H9 (cell line): ENCODE data around the gene PREB. TPM values are rescaled to one million over a fixed set of nuclear protein-coding genes. Genes with fewer than 3 reads are reported as not detected.
A peak's percentile ranks its signal among the peaks of the same experiment; 100 is the strongest.

Source experiments
- DNase-seq: peaks from one replicate; pipeline ENCODE4 v3.0.0-alpha.2; 2017
- H2AFZ ChIP-seq: one replicate; pipeline ENCODE4 v1.6.1; 2013; ENCODE audit warnings: mild to moderate bottlenecking, low read length, control low read depth, moderate library complexity
- H2AK5ac ChIP-seq: 2 replicates; pipeline ENCODE4 v1.6.1; 2013; ENCODE audit warnings: low read length, control low read depth, mixed read lengths; ENCODE audit not compliant: insufficient read length
- H2BK120ac ChIP-seq: one replicate; pipeline ENCODE4 v1.6.1; 2013; ENCODE audit warnings: low read depth, mild to moderate bottlenecking, low read length, control low read depth, inconsistent platforms; ENCODE audit not compliant: poor library complexity, severe bottlenecking
- H2BK12ac ChIP-seq: 2 replicates; pipeline ENCODE4 v1.6.1; 2013; ENCODE audit warnings: low read length, control low read depth, mixed read lengths, low read depth; ENCODE audit not compliant: insufficient read length
- H2BK15ac ChIP-seq: 2 replicates; pipeline ENCODE4 v1.6.1; 2013; ENCODE audit warnings: low read depth, low read length, control low read depth
- H2BK20ac ChIP-seq: one replicate; pipeline ENCODE4 v1.6.1; 2013; ENCODE audit warnings: low read depth, mild to moderate bottlenecking, low read length, control low read depth, inconsistent platforms; ENCODE audit not compliant: poor library complexity, severe bottlenecking
- H2BK5ac ChIP-seq: 2 replicates; pipeline ENCODE4 v1.6.1; 2013; ENCODE audit warnings: low read length, control low read depth, mixed read lengths; ENCODE audit not compliant: insufficient read length
- H3K14ac ChIP-seq: 2 replicates; pipeline ENCODE4 v1.6.1; 2013; ENCODE audit warnings: low read length, control low read depth; ENCODE audit not compliant: insufficient read depth
- H3K18ac ChIP-seq: 2 replicates; pipeline ENCODE4 v1.6.1; 2013; ENCODE audit warnings: low read depth, mild to moderate bottlenecking, mixed read lengths, low read length, control low read depth; ENCODE audit not compliant: insufficient read length
- H3K23ac ChIP-seq: 2 replicates; pipeline ENCODE4 v1.6.1; 2013; ENCODE audit warnings: low read length, control low read depth, mixed read lengths, low read depth; ENCODE audit not compliant: insufficient read length
- H3K23me2 ChIP-seq: 2 replicates; pipeline ENCODE4 v1.6.1; 2013; ENCODE audit warnings: low read depth, mild to moderate bottlenecking, mixed read lengths, low read length, control low read depth; ENCODE audit not compliant: insufficient read length, poor library complexity, severe bottlenecking
- H3K27ac ChIP-seq: 2 replicates; pipeline ENCODE4 v1.5.1; 2013; ENCODE audit warnings: low read length, control low read depth, mixed read lengths, low read depth; ENCODE audit not compliant: insufficient read length
- H3K27me3 ChIP-seq: 2 replicates; pipeline ENCODE4 v1.6.1; 2013; ENCODE audit warnings: low read length, control low read depth, inconsistent platforms; ENCODE audit not compliant: insufficient read depth
- H3K4ac ChIP-seq: 2 replicates; pipeline ENCODE4 v1.6.1; 2013; ENCODE audit warnings: low read depth, mild to moderate bottlenecking, control low read depth, inconsistent platforms, low read length, moderate library complexity
- H3K4me1 ChIP-seq: 2 replicates; pipeline ENCODE4 v1.6.1; 2013; ENCODE audit warnings: low read length, control low read depth, inconsistent platforms; ENCODE audit not compliant: insufficient read depth
- H3K4me2 ChIP-seq: 2 replicates; pipeline ENCODE4 v1.6.1; 2013; ENCODE audit warnings: low read length, control low read depth, mixed read lengths; ENCODE audit not compliant: insufficient read length, insufficient read depth
- H3K56ac ChIP-seq: 2 replicates; pipeline ENCODE4 v1.6.1; 2013; ENCODE audit warnings: low read depth, mild to moderate bottlenecking, mixed read lengths, low read length, control low read depth; ENCODE audit not compliant: insufficient read length
- H3K79me1 ChIP-seq: 2 replicates; pipeline ENCODE4 v1.6.1; 2013; ENCODE audit warnings: low read depth, mild to moderate bottlenecking, moderate library complexity, low read length, control low read depth, inconsistent platforms; ENCODE audit not compliant: insufficient read depth, poor library complexity, severe bottlenecking
- H3K79me2 ChIP-seq: 2 replicates; pipeline ENCODE4 v1.6.1; 2013; ENCODE audit warnings: low read length, control low read depth, inconsistent platforms; ENCODE audit not compliant: insufficient read depth
- H3K9ac ChIP-seq: 2 replicates; pipeline ENCODE4 v1.6.1; 2013; ENCODE audit warnings: low read length, control low read depth, mixed read lengths; ENCODE audit not compliant: insufficient read length; ENCODE audit errors: extremely low read depth
- H3K9me3 ChIP-seq: one replicate; pipeline ENCODE4 v1.6.1; 2013; ENCODE audit warnings: low read depth, low read length, inconsistent platforms; ENCODE audit not compliant: control insufficient read depth
- H3T11ph ChIP-seq: one replicate; pipeline ENCODE4 v1.6.1; 2013; ENCODE audit warnings: mild to moderate bottlenecking, low read length, control low read depth, inconsistent platforms
- H4K20me1 ChIP-seq: one replicate; pipeline ENCODE4 v1.6.1; 2013; ENCODE audit not compliant: control insufficient read depth, insufficient read length, insufficient read depth
- H4K5ac ChIP-seq: 2 replicates; pipeline ENCODE4 v1.6.1; 2013; ENCODE audit warnings: low read depth, mild to moderate bottlenecking, mixed read lengths, low read length, control low read depth; ENCODE audit not compliant: insufficient read length
- H4K8ac ChIP-seq: replicated peaks from 2 replicates; pipeline ENCODE4 v1.6.1; 2013; ENCODE audit warnings: low read length, control low read depth, mixed read lengths, low read depth; ENCODE audit not compliant: insufficient read length
- H4K91ac ChIP-seq: 2 replicates; pipeline ENCODE4 v1.6.1; 2013; ENCODE audit warnings: low read depth, mild to moderate bottlenecking, moderate library complexity, mixed read lengths, low read length, control low read depth; ENCODE audit not compliant: insufficient read length
- H3K27ac Mint-ChIP-seq, 3 experiments: 2 replicates in 2 of 3; 3 replicates in 1 of 3; pipeline ENCODE4 v1.8.0; 2020 to 2021; ENCODE audit warnings: mixed read lengths in 3 of 3, mild to moderate bottlenecking in 1 of 3, moderate library complexity in 1 of 3
- H3K27me3 Mint-ChIP-seq: 2 replicates; pipeline ENCODE4 v1.8.0; 2021; ENCODE audit warnings: low read depth, mild to moderate bottlenecking, moderate library complexity, mixed read lengths
- H3K36me3 Mint-ChIP-seq, 3 experiments: 2 replicates in 2 of 3; 3 replicates in 1 of 3; pipeline ENCODE4 v1.8.0; 2020 to 2021; ENCODE audit warnings: low read depth in 3 of 3, mixed read lengths in 3 of 3; ENCODE audit not compliant: insufficient read depth in 1 of 3
- H3K4me1 Mint-ChIP-seq, 2 experiments: 2 replicates each; pipeline ENCODE4 v1.8.0; 2020; ENCODE audit warnings: mixed read lengths in 2 of 2
- H3K4me3 Mint-ChIP-seq, 2 experiments: 2 replicates in 1 of 2; 3 replicates in 1 of 2; pipeline ENCODE4 v1.8.0; 2020 to 2021; ENCODE audit warnings: mild to moderate bottlenecking in 2 of 2, mixed read lengths in 2 of 2, moderate library complexity in 1 of 2
- H3K9me3 Mint-ChIP-seq, 2 experiments: 2 replicates in 1 of 2; 3 replicates in 1 of 2; pipeline ENCODE4 v1.8.0; 2020; ENCODE audit warnings: mild to moderate bottlenecking in 2 of 2, mixed read lengths in 2 of 2, moderate library complexity in 1 of 2
- WGBS: extraction: QIAGEN DNeasy Blood & Tissue Kit; methylation state at CpG from one replicate; pipeline ENCODE4 v1.1.7; 2013; ENCODE audit warnings: missing lambda C conversion rate, low lambda C conversion rate, mixed read lengths; ENCODE audit not compliant: insufficient read length; ENCODE audit errors: extremely low coverage; 5-methylcytosine and 5-hydroxymethylcytosine counted together
- total RNA-seq: library from RNA; stranded (reverse); gene quantifications from 2 replicates; pipeline ENCODE4 v1.2.1, GENCODE V29; 2021
- TF ChIP-seq, protein P1 (sequence below): fragments of 200-600 bp; sonication (generic); conservative IDR thresholded peaks from 3 replicates; pipeline ENCODE4 v1.8.0; 2021; ENCODE audit warnings: antibody characterized with exemption, mild to moderate bottlenecking

Gene PREB
- total RNA-seq, 1 experiment from 2014 or later = 43.6 TPM

DNA sequence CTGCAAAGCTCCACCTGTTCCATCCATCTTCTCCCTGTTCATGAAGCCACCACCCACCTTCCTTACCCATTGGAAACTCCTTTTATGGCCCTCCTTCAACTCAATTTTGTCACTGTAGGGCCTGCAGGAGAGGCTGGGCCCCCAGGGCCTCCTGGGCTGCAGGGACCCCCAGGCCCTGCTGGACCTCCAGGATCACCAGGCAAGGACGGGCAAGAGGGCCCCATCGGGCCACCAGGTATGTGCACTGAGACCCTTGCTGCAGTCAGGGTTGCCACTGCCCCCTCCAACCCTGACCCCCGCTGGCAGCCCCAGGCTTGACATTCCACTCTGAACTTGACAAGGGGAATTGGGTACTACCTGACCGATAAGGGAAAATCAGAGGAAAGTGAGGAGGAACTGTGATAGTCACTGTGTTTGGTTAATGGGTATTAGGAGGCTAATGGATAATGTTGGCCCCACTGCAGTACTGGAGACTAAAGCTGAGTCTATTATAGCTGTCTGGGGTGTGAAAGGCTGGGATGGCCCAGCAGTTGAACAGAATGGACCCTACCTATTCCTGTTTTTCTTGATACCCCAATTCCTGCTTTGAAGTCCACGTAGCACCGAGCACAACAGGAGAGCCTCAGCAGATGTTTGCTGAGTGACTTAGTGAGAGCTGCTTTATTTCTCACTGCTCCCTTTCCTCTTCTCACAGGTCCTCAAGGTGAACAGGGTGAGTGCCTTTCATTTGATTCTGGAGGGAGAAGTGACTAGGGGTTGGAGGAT lies 50.0 kb downstream of the PREB start:
- no peak overlapping the region for H3K27ac ChIP-seq
- no peak overlapping the region for H3K23ac ChIP-seq
- peaks cover 13% of the 10 kb centered on the region for H3K23me2 ChIP-seq
- no peak overlapping the region for H3K4me2 ChIP-seq
- H3K4me1 ChIP-seq = no peaks in the 10 kb centered on the region
- no peaks in the 10 kb centered on the region; a peak in 1 of 7 replicates for H3K36me3 Mint-ChIP-seq
- H2BK20ac ChIP-seq = no peak overlapping the region
- no peak overlapping the region for H3K14ac ChIP-seq
- no peak overlapping the region for H2AK5ac ChIP-seq
- peak overlapping the region in 1 of 3 experiments; percentile 64; a peak in 1 of 7 replicates for H3K27ac Mint-ChIP-seq
- no peak overlapping the region for H2AFZ ChIP-seq
- H3K18ac ChIP-seq = no peak overlapping the region
- no CpG with 5 or more reads among the region's 6 CpGs for WGBS
- H2BK5ac ChIP-seq = no peak overlapping the region
- H3K9ac ChIP-seq = no peak overlapping the region
- no peaks in the 10 kb centered on the region for H3K79me2 ChIP-seq
- H3K4me1 Mint-ChIP-seq = peaks cover 21 to 39% of the 10 kb centered on the region in 2 experiments
- H3K27me3 Mint-ChIP-seq = peaks cover 20% of the 10 kb centered on the region
- no peak overlapping the region for H4K5ac ChIP-seq
- no peak overlapping the region for H4K91ac ChIP-seq
- no peak overlapping the region for H2BK120ac ChIP-seq
- H2BK15ac ChIP-seq = no peak overlapping the region
- H3K9me3 Mint-ChIP-seq = no peaks in the 10 kb centered on the region
- DNase-seq = no peak
- no peak overlapping the region for H4K8ac ChIP-seq
- H3K79me1 ChIP-seq = no peaks in the 10 kb centered on the region
- H3K9me3 ChIP-seq = no peaks in the 10 kb centered on the region
- H3K4ac ChIP-seq = no peak overlapping the region
- H3K56ac ChIP-seq = no peak overlapping the region
- H3K4me3 Mint-ChIP-seq = peak overlapping the region in 1 of 2 experiments; percentile 32; a peak in 2 of 5 replicates
- H2BK12ac ChIP-seq = no peak overlapping the region
- H4K20me1 ChIP-seq = no peaks in the 10 kb centered on the region
- TF ChIP-seq, protein P1, sequence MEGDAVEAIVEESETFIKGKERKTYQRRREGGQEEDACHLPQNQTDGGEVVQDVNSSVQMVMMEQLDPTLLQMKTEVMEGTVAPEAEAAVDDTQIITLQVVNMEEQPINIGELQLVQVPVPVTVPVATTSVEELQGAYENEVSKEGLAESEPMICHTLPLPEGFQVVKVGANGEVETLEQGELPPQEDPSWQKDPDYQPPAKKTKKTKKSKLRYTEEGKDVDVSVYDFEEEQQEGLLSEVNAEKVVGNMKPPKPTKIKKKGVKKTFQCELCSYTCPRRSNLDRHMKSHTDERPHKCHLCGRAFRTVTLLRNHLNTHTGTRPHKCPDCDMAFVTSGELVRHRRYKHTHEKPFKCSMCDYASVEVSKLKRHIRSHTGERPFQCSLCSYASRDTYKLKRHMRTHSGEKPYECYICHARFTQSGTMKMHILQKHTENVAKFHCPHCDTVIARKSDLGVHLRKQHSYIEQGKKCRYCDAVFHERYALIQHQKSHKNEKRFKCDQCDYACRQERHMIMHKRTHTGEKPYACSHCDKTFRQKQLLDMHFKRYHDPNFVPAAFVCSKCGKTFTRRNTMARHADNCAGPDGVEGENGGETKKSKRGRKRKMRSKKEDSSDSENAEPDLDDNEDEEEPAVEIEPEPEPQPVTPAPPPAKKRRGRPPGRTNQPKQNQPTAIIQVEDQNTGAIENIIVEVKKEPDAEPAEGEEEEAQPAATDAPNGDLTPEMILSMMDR = no peak
- H3T11ph ChIP-seq = no peak overlapping the region
- no peaks in the 10 kb centered on the region for H3K27me3 ChIP-seq
